Measurements from ENCODE around the gene TUFT1. TPM values are rescaled to one million over a fixed set of nuclear protein-coding genes. Genes with fewer than 3 reads are reported as not detected.
A peak's percentile ranks its signal among the peaks of the same experiment; 100 is the strongest.

The TUFT1 gene
- total and polyA plus RNA-seq, 4 donors: 5.8 to 9.7 (median 6.4) TPM

- 96% methylated on average over 5 of the region's 6 CpGs for WGBS (ENCODE audit: insufficient coverage)
- no peaks in the 10 kb centered on the region for H3K27me3 ChIP-seq (ENCODE audit: control insufficient read depth, insufficient read depth, low read length)
- H3K27ac ChIP-seq (ENCODE audit: low read depth, low read length): no peak overlapping the region
- peaks cover 44% of the 10 kb centered on the region for H3K36me3 ChIP-seq (ENCODE audit: control insufficient read depth, insufficient read depth, low read length)
- H3K4me3 ChIP-seq (ENCODE audit: low read depth, low read length): no peak overlapping the region
- DNase-seq (ENCODE audit: low read depth in 4 of 6, low spot score in 6 of 6): no peak
- H3K4me1 ChIP-seq (ENCODE audit: control insufficient read depth, insufficient read depth, low read length): peaks cover 10% of the 10 kb centered on the region
- no peaks in the 10 kb centered on the region for H3K9me3 ChIP-seq (ENCODE audit: control insufficient read depth, insufficient read depth, low read length)
Measured at GRCh38 chr1:151535326-151536271, 4.5 kb upstream of the TUFT1 start.

GRCh38 chr1:151536499-151536898 is 3.6 kb upstream of the TUFT1 start:
- H3K36me3 ChIP-seq (ENCODE audit: control insufficient read depth, insufficient read depth, low read length): peaks cover 40% of the 10 kb centered on the region
- whole genome bisulfite sequencing (ENCODE audit: insufficient coverage): 90% methylated on average over 6 of the region's 7 CpGs
- H3K27me3 ChIP-seq (ENCODE audit: control insufficient read depth, insufficient read depth, low read length): no peaks in the 10 kb centered on the region
- peaks cover 16% of the 10 kb centered on the region for H3K4me1 ChIP-seq (ENCODE audit: control insufficient read depth, insufficient read depth, low read length)
- H3K27ac ChIP-seq (ENCODE audit: low read depth, low read length): no peak overlapping the region
- H3K4me3 ChIP-seq (ENCODE audit: low read depth, low read length): no peak overlapping the region
- no peaks in the 10 kb centered on the region for H3K9me3 ChIP-seq (ENCODE audit: control insufficient read depth, insufficient read depth, low read length)
- DNase-seq (ENCODE audit: low read depth in 4 of 6, low spot score in 6 of 6): no peak

- H3K27me3 ChIP-seq (ENCODE audit: control insufficient read depth, insufficient read depth, low read length): no peaks in the 10 kb centered on the region
- no peak for DNase-seq (ENCODE audit: low read depth in 4 of 6, low spot score in 6 of 6)
- H3K36me3 ChIP-seq (ENCODE audit: control insufficient read depth, insufficient read depth, low read length): peaks cover 40% of the 10 kb centered on the region
- H3K4me1 ChIP-seq (ENCODE audit: control insufficient read depth, insufficient read depth, low read length): peaks cover 17% of the 10 kb centered on the region
- H3K9me3 ChIP-seq (ENCODE audit: control insufficient read depth, insufficient read depth, low read length): no peaks in the 10 kb centered on the region
- WGBS (ENCODE audit: insufficient coverage): 89% methylated on average over 9 of the region's 9 CpGs
- no peak overlapping the region for H3K27ac ChIP-seq (ENCODE audit: low read depth, low read length)
- no peak overlapping the region for H3K4me3 ChIP-seq (ENCODE audit: low read depth, low read length)
Measured at GRCh38 chr1:151537112-151537511, 3.0 kb upstream of the TUFT1 start.

- Histone ChIP-seq H3K36me3 (ENCODE audit: control insufficient read depth, insufficient read depth, low read length) (peaks cover 27% of the 10 kb centered on the region), H3K4me1 (ENCODE audit: control insufficient read depth, insufficient read depth, low read length) (peaks cover 20% of the 10 kb centered on the region), H3K9me3 (ENCODE audit: control insufficient read depth, insufficient read depth, low read length) (no peaks in the 10 kb centered on the region), H3K27me3 (ENCODE audit: control insufficient read depth, insufficient read depth, low read length) (no peaks in the 10 kb centered on the region), H3K4me3 (ENCODE audit: low read depth, low read length) (peak overlapping the region; percentile 80), H3K27ac (ENCODE audit: low read depth, low read length) (peak overlapping the region; percentile 51)
- WGBS (ENCODE audit: insufficient coverage): 50% methylated on average over 6 of the region's 7 CpGs
- peak in 2 of 6 donors; percentile 7 to 60 for DNase-seq (ENCODE audit: low read depth in 4 of 6, low spot score in 6 of 6)
Measured at GRCh38 chr1:151539321-151540020, 638 bp upstream of the TUFT1 start.

- peaks cover 20% of the 10 kb centered on the region for H3K4me1 ChIP-seq (ENCODE audit: control insufficient read depth, insufficient read depth, low read length)
- DNase-seq (ENCODE audit: low read depth in 4 of 6, low spot score in 6 of 6): peak in 2 of 6 donors; percentile 27 to 43
- H3K4me3 ChIP-seq (ENCODE audit: low read depth, low read length): peak overlapping the region; percentile 80
- H3K36me3 ChIP-seq (ENCODE audit: control insufficient read depth, insufficient read depth, low read length): peaks cover 13% of the 10 kb centered on the region
- no peaks in the 10 kb centered on the region for H3K27me3 ChIP-seq (ENCODE audit: control insufficient read depth, insufficient read depth, low read length)
- WGBS (ENCODE audit: insufficient coverage): 0% methylated on average over 2 of the region's 13 CpGs
- H3K27ac ChIP-seq (ENCODE audit: low read depth, low read length): no peak overlapping the region
- H3K9me3 ChIP-seq (ENCODE audit: control insufficient read depth, insufficient read depth, low read length): no peaks in the 10 kb centered on the region
Measured at GRCh38 chr1:151540982-151541377, 871 bp downstream of the TUFT1 start.

GRCh38 chr1:151541752-151542151 is 1.6 kb downstream of the TUFT1 start:
- peaks cover 20% of the 10 kb centered on the region for H3K4me1 ChIP-seq (ENCODE audit: control insufficient read depth, insufficient read depth, low read length)
- DNase-seq (ENCODE audit: low read depth in 4 of 6, low spot score in 6 of 6): no peak
- H3K9me3 ChIP-seq (ENCODE audit: control insufficient read depth, insufficient read depth, low read length): no peaks in the 10 kb centered on the region
- H3K27me3 ChIP-seq (ENCODE audit: control insufficient read depth, insufficient read depth, low read length): no peaks in the 10 kb centered on the region
- no peak overlapping the region for H3K4me3 ChIP-seq (ENCODE audit: low read depth, low read length)
- whole genome bisulfite sequencing (ENCODE audit: insufficient coverage): no CpG with 5 or more reads among the region's 5 CpGs
- H3K36me3 ChIP-seq (ENCODE audit: control insufficient read depth, insufficient read depth, low read length): peaks cover 7% of the 10 kb centered on the region
- H3K27ac ChIP-seq (ENCODE audit: low read depth, low read length): no peak overlapping the region

- DNase-seq (ENCODE audit: low read depth in 4 of 6, low spot score in 6 of 6): peak in 3 of 6 donors; percentile 7 to 60 (median 45)
- Histone ChIP-seq H3K4me3 (ENCODE audit: low read depth, low read length) (no peak overlapping the region), H3K27me3 (ENCODE audit: control insufficient read depth, insufficient read depth, low read length) (no peaks in the 10 kb centered on the region), H3K36me3 (ENCODE audit: control insufficient read depth, insufficient read depth, low read length) (no peaks in the 10 kb centered on the region), H3K9me3 (ENCODE audit: control insufficient read depth, insufficient read depth, low read length) (no peaks in the 10 kb centered on the region), H3K4me1 (ENCODE audit: control insufficient read depth, insufficient read depth, low read length) (peaks cover 20% of the 10 kb centered on the region), H3K27ac (ENCODE audit: low read depth, low read length) (no peak overlapping the region)
- WGBS (ENCODE audit: insufficient coverage): 38% methylated on average over 2 of the region's 3 CpGs
Measured at GRCh38 chr1:151542710-151543129, 2.6 kb downstream of the TUFT1 start.

GRCh38 chr1:151545542-151545941 is 5.4 kb downstream of the TUFT1 start:
- whole genome bisulfite sequencing (ENCODE audit: insufficient coverage): 83% methylated on average over 1 of the region's 1 CpG
- peaks cover 11% of the 10 kb centered on the region for H3K4me1 ChIP-seq (ENCODE audit: control insufficient read depth, insufficient read depth, low read length)

GRCh38 chr1:151546011-151546925 is 6.2 kb downstream of the TUFT1 start:
- no peak overlapping the region for H3K27ac ChIP-seq (ENCODE audit: low read depth, low read length)
- no peak for DNase-seq (ENCODE audit: low read depth in 4 of 6, low spot score in 6 of 6)
- H3K27me3 ChIP-seq (ENCODE audit: control insufficient read depth, insufficient read depth, low read length): no peaks in the 10 kb centered on the region
- peaks cover 4% of the 10 kb centered on the region for H3K4me1 ChIP-seq (ENCODE audit: control insufficient read depth, insufficient read depth, low read length)
- no peaks in the 10 kb centered on the region for H3K36me3 ChIP-seq (ENCODE audit: control insufficient read depth, insufficient read depth, low read length)
- 100% methylated on average over 1 of the region's 4 CpGs for WGBS (ENCODE audit: insufficient coverage)
- no peak overlapping the region for H3K4me3 ChIP-seq (ENCODE audit: low read depth, low read length)
- no peaks in the 10 kb centered on the region for H3K9me3 ChIP-seq (ENCODE audit: control insufficient read depth, insufficient read depth, low read length)

More at GRCh38 chr1:151545542-151545941, 5.4 kb downstream of the TUFT1 start:
- DNase-seq (ENCODE audit: low read depth in 4 of 6, low spot score in 6 of 6): no peak
- H3K9me3 ChIP-seq (ENCODE audit: control insufficient read depth, insufficient read depth, low read length): no peaks in the 10 kb centered on the region
- no peaks in the 10 kb centered on the region for H3K27me3 ChIP-seq (ENCODE audit: control insufficient read depth, insufficient read depth, low read length)
- no peaks in the 10 kb centered on the region for H3K36me3 ChIP-seq (ENCODE audit: control insufficient read depth, insufficient read depth, low read length)
- H3K4me3 ChIP-seq (ENCODE audit: low read depth, low read length): no peak overlapping the region
- no peak overlapping the region for H3K27ac ChIP-seq (ENCODE audit: low read depth, low read length)
